Mucosa of descending colon (tissue), 3 donors: ENCODE results near the gene DISP3. TPM values are rescaled to one million over a fixed set of nuclear protein-coding genes. Genes with fewer than 3 reads are reported as not detected.

ENCODE experiments used
- ATAC-seq: fragments of 200-7000 bp; cut with Tn5 transposase; one replicate; pipeline ENCODE4 v1.9.1; 2020; ENCODE audit warnings: mild to moderate bottlenecking, moderate library complexity
- DNase-seq, 3 donors: peaks; one replicate each; pipeline ENCODE4 v3.0.0-alpha.2; 2020
- H3K36me3 ChIP-seq: fragments of 200-600 bp; one replicate; pipeline ENCODE4 v1.8.0; 2021; ENCODE audit warnings: low read depth, mild to moderate bottlenecking
- H3K4me1 ChIP-seq: fragments of 200-600 bp; one replicate; pipeline ENCODE4 v1.8.0; 2021; ENCODE audit warnings: low read depth, mild to moderate bottlenecking
- H3K4me3 ChIP-seq: fragments of 200-600 bp; one replicate; pipeline ENCODE4 v1.8.0; 2021; ENCODE audit warnings: mild to moderate bottlenecking
- H3K9me3 ChIP-seq: fragments of 200-600 bp; one replicate; pipeline ENCODE4 v1.8.0; 2021; ENCODE audit warnings: mild to moderate bottlenecking
- CTCF ChIP-seq: fragments of 200-600 bp; IDR thresholded peaks from one replicate; pipeline ENCODE4 v1.8.0; 2022; ENCODE audit warnings: antibody characterized with exemption, mild to moderate bottlenecking
- intact Hi-C, 2 donors: fragments of 100-400 bp; cut with DNase I in 1 of 2; cut with micrococcal nuclease in 1 of 2; formaldehyde crosslinking; loops; one replicate each; pipeline versions ENCODE4 v1.11.0 to v1.11.1; 2022; cut with DNase I, micrococcal nuclease
- total RNA-seq, 3 donors: library from RNA; stranded (reverse); fragmentation: NEBNext Ultra II Directional in 2 of 3; extraction: Animal tissue kit (Norgen Biotek cat#: 25700) in 2 of 3; gene quantifications; one replicate each; pipeline versions ENCODE4 v1.2.1 to v1.2.4, GENCODE V29; 2021 to 2023
- donor health status: DM: no; HTN: no; CAD: no; lungs with moderate emphysema.
- donor health status: DM: no; HTN: no; CAD: no.
- donor health status: DM: no; HTN: yes; CAD: no.

DISP3 gene
- total RNA-seq, 3 donors from 2014 or later: 0.17 to 0.23 (median 0.19) TPM

GRCh38 chr1:11443961-11444658, 34.8 kb upstream of the DISP3 start:
- no peak for ATAC-seq
- Histone ChIP-seq H3K36me3 (no peaks in the 10 kb centered on the region), H3K9me3 (no peaks in the 10 kb centered on the region), H3K4me1 (no peaks in the 10 kb centered on the region), H3K4me3 (no peak overlapping the region)
- no peak for TF ChIP-seq CTCF
- no peak for DNase-seq
- intact Hi-C loops: no loop called here

GRCh38 chr1:11444907-11445306, 34.0 kb upstream of the DISP3 start:
- intact Hi-C loops: no loop called here

GRCh38 chr1:11447903-11448302, 31.1 kb upstream of the DISP3 start:
- no peak for ATAC-seq
- no peak overlapping the region for H3K4me3 ChIP-seq
- intact Hi-C loops: no loop called here
- H3K9me3 ChIP-seq: no peaks in the 10 kb centered on the region
- TF ChIP-seq CTCF: no peak
- DNase-seq: no peak
- no peaks in the 10 kb centered on the region for H3K36me3 ChIP-seq
- no peaks in the 10 kb centered on the region for H3K4me1 ChIP-seq

More at GRCh38 chr1:11444907-11445306, 34.0 kb upstream of the DISP3 start:
- no peak overlapping the region for H3K4me3 ChIP-seq
- H3K9me3 ChIP-seq: no peaks in the 10 kb centered on the region
- no peak for DNase-seq
- no peaks in the 10 kb centered on the region for H3K36me3 ChIP-seq
- ATAC-seq: no peak
- H3K4me1 ChIP-seq: no peaks in the 10 kb centered on the region
- no peak for TF ChIP-seq CTCF

- H3K4me3 ChIP-seq: no peak overlapping the region
These were observed 30.4 kb upstream of the DISP3 start for GRCh38 chr1:11448373-11449099.

GRCh38 chr1:11449100-11449403, 29.9 kb upstream of the DISP3 start:
- ATAC-seq: no peak
- no peak for TF ChIP-seq CTCF

More at GRCh38 chr1:11448373-11449099, 30.4 kb upstream of the DISP3 start:
- intact Hi-C loops: no loop called here
- DNase-seq (no peak), ATAC-seq (no peak)
- Histone ChIP-seq H3K36me3 (no peaks in the 10 kb centered on the region), H3K4me1 (no peaks in the 10 kb centered on the region), H3K9me3 (no peaks in the 10 kb centered on the region)
- no peak for TF ChIP-seq CTCF

More at GRCh38 chr1:11449100-11449403, 29.9 kb upstream of the DISP3 start:
- no peaks in the 10 kb centered on the region for H3K9me3 ChIP-seq
- no peak for DNase-seq
- no peaks in the 10 kb centered on the region for H3K36me3 ChIP-seq
- no peak overlapping the region for H3K4me3 ChIP-seq
- intact Hi-C loops: no loop called here
- H3K4me1 ChIP-seq: no peaks in the 10 kb centered on the region
